Measurements from ENCODE around the gene HLA-B. TPM values are rescaled to one million over a fixed set of nuclear protein-coding genes. Genes with fewer than 3 reads are reported as not detected.

HLA-B gene
- total RNA-seq, 2 experiments from 2014 or later: 2,101 to 2,412 TPM

DNA sequence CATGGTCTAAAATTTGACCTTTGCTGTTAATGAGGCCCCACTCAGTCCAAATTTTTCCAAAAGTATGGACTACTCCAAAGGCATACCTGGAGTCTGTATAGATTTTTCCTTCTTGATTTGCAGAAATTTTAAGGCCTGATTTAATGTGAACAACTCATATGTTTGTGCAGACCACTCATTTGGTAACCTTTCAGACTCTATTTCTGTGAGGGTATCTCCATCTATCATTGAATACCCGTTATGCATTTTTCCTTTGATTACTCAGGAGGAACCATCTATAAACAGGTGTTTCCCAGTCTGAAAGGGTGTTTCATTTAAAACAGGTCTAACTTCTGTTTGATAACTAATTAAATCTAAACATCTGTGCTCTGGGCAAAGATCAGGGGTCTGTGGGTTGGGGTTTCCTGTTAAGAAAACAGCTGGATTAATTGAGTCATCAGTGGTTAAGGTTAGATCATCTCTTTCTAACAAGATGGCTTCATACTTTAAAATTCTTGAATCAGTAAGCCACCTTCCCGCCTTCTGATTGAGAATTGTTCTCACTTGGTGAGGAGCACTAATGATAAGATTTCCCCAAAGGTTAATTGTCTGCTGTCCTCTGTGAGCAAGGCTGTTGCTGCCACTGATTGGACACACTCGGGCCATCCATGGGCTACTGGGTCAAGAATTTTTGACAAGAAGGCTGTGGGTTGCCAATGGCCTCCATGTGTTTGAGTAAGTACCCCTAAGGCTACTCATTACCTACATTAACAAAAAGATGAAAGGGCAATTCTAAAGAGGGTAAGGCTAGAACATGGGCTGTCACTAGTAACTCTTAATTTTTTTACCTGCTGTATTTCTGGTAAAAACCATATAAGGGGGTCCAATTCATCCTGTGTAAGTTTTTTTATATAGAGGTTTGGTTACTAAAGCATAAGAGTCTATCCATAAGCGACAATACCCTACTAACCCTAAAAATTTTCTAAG lies 24.1 kb downstream of the HLA-B start:
- Mint-ChIP-seq H3K36me3 (ENCODE audit: low read depth) (peaks cover 2% of the 10 kb centered on the region), H3K27me3 (no peaks in the 10 kb centered on the region), H3K4me1 (peaks cover 19% of the 10 kb centered on the region), H3K9me3 (ENCODE audit: low read depth) (peaks cover 27% of the 10 kb centered on the region), H3K4me3 (peak overlapping the region; percentile 48), H3K27ac (peak overlapping the region; percentile 73)
- CTCF ChIA-PET: interaction anchor here (0.6 to 1.1 kb wide), 5 partner anchors 25 to 454 kb away, joined by 3 to 4 read pairs (median 3); no protein-coding TSS in a partner anchor
- DNase-seq: peak; percentile 64
- ATAC-seq: peak; percentile 91
- intact Hi-C loops (cut with DNase I, micrococcal nuclease): loop anchor here (1.0 to 2.0 kb wide), 5 partner anchors 24 to 136 kb away; partner anchors contain the start of genes HLA-B (in 2 of the 2) and HLA-C (in 1 of the 2)
- POLR2A ChIA-PET: interaction anchor here (0.7 kb wide), 1 partner anchor 15 kb away, joined by 5 read pairs; no protein-coding TSS in a partner anchor

DNA sequence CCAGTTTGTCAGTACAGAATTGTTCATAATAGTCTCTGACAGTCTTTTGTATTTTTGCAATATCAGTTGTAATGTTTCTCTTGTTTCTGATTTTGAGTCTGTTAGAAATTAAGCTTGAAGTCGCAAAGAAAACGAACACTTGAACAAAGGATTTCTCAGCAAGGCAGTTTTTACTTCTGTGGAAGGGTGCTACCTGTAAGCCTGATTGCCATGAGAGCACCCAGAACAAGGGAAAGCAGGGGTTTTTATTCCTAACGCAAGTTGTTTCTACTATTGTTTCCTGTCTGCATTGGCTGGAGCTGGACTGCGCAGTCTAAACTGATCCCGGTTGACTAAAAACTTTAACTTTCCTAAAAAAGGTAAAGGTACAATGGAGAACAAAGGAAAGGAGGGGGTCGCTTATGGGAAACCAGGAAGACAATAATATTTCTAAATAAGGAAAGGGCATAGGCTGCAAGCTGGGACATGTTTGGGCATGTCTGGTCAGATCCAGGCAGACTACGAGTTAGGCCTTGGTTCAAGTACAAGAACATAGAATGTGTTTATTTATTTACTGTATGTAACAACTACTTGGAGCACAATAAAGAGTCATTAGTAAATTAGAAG lies 28.5 kb downstream of the HLA-B start:
- CTCF ChIA-PET: interaction anchor here (0.7 to 1.3 kb wide), 2 partner anchors 13 to 34 kb away, joined by 4 read pairs; no protein-coding TSS in a partner anchor

DNA sequence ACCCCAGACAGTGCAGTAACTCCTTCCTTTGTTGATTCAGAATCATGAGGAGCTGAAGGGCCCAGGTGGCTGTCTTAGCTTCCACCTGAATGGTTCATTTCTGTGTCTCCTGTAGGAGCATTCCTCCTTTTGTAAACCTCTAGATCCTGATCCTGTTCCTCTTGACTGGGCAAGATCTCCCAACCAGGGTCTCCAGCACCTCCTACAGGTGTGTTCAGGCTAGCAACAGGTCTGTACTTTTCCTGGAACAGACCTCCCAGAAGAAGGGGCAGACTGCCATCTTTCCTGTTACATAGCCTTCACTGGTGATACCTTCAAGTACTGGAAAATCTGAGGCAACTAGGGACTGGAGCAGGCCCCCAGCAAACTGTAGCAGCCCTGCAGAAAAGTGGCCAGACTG lies 35.2 kb downstream of the HLA-B start:
- Mint-ChIP-seq H3K36me3 (ENCODE audit: low read depth) (no peaks in the 10 kb centered on the region), H3K27ac (no peak overlapping the region), H3K4me1 (no peaks in the 10 kb centered on the region), H3K4me3 (no peak overlapping the region), H3K9me3 (ENCODE audit: low read depth) (no peaks in the 10 kb centered on the region), H3K27me3 (peaks cover 28% of the 10 kb centered on the region)
- ChIA-PET POLR2A (no interaction called here), CTCF (interaction anchor here (0.9 kb wide), 1 partner anchor 45 kb away, joined by 3 read pairs; no protein-coding TSS in a partner anchor)
- peak; percentile 11 for DNase-seq
- no peak for ATAC-seq
- intact Hi-C loops (cut with DNase I, micrococcal nuclease): no loop called here

More for the DNA sequence above, 28.5 kb downstream of the HLA-B start:
- POLR2A ChIA-PET: no interaction called here
- DNase-seq (no peak), ATAC-seq (no peak)
- H3K36me3 Mint-ChIP-seq (ENCODE audit: low read depth): peaks cover 2% of the 10 kb centered on the region
- H3K4me3 Mint-ChIP-seq: no peak overlapping the region
- peaks cover 15% of the 10 kb centered on the region for H3K4me1 Mint-ChIP-seq
- H3K27ac Mint-ChIP-seq: no peak overlapping the region
- H3K9me3 Mint-ChIP-seq (ENCODE audit: low read depth): peaks cover 17% of the 10 kb centered on the region
- peaks cover 5% of the 10 kb centered on the region for H3K27me3 Mint-ChIP-seq
- intact Hi-C loops (cut with DNase I, micrococcal nuclease): no loop called here

DNA sequence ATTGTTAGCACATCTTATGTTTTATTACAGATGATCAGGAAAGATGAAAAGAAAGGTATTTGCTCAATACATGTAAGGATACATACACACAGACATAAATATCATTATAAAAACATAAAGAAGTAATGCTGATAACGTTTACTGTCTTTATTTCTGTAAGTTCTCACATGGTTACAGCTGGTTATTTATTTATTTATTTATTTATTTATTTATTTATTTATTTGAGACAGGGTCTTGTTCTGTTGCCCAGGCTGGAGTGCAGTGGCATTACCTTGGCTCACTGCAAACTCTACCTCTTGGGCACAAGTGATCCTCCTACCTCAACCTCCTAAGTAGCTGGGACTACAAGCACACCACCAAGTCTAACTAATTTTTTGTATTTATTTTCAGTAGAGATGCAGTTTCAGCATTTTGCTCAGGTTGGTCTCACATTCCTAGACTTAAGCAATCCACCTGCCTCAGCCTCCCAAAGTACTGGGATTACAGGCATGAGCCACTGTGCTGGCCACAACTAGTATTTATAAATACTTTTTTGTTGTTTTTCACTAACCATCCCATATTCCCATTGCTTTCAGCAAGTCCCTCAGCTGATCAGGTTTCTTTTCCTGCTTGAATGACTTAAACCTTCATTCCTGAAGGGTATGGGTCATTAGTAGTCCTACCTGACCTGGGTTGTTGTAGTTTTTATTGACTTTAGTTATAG lies 35.8 kb downstream of the HLA-B start:
- Mint-ChIP-seq H3K27ac (no peak overlapping the region), H3K4me3 (no peak overlapping the region), H3K4me1 (no peaks in the 10 kb centered on the region), H3K36me3 (ENCODE audit: low read depth) (no peaks in the 10 kb centered on the region), H3K27me3 (peaks cover 30% of the 10 kb centered on the region), H3K9me3 (ENCODE audit: low read depth) (no peaks in the 10 kb centered on the region)
- DNase-seq (no peak), ATAC-seq (no peak)
- ChIA-PET CTCF (interaction anchor here (1.5 kb wide), 1 partner anchor 52 kb away, joined by 6 read pairs; no protein-coding TSS in a partner anchor), POLR2A (no interaction called here)
- intact Hi-C loops (cut with DNase I, micrococcal nuclease): no loop called here

DNA sequence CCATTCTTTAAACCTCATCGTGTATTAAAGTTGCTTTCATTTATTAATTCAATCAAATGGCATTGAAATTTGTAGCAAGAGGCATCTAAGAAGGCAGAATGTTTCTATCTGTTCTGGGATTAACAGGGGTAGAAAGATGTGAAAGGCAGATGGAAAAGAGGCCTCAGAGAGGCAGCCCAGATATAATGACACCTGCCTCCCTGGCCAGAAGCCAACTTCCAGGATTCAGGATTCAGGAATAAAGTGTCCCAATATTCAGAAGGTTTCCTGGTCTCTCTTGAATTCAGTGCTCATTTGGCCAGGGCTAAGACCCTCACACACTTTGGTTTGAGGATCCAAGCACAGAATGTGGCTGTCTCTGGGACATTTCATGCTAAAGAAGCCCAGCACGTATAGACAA lies 39.9 kb downstream of the HLA-B start:
- H3K36me3 Mint-ChIP-seq (ENCODE audit: low read depth): no peaks in the 10 kb centered on the region
- DNase-seq (no peak), ATAC-seq (no peak)
- POLR2A ChIA-PET: no interaction called here
- no peak overlapping the region for H3K27ac Mint-ChIP-seq
- H3K27me3 Mint-ChIP-seq: peaks cover 19% of the 10 kb centered on the region
- no peaks in the 10 kb centered on the region for H3K4me1 Mint-ChIP-seq
- intact Hi-C loops (cut with DNase I, micrococcal nuclease): no loop called here
- no peaks in the 10 kb centered on the region for H3K9me3 Mint-ChIP-seq (ENCODE audit: low read depth)
- CTCF ChIA-PET: interaction anchor here (0.6 kb wide), 1 partner anchor 115 kb away, joined by 3 read pairs; no protein-coding TSS in a partner anchor
- H3K4me3 Mint-ChIP-seq: no peak overlapping the region

DNA sequence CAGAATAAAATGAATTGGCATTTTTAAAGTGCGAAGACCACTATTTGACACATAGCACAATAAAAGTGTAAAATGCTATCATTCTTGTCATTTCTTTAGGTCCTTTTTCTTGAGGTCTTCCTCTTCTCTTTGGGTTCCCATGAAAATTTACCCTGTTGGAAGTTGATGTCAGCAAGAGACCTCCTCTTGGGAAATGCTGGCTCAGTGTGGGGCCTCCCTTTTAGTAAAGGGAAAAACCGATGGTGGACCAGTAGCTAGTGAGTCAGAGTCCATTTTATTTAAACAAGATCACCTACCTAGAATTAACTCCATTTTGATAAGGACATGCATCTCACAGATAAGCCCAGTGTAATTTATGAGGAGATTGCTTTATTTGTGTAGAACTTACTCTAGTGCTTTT lies 47.3 kb downstream of the HLA-B start:
- CTCF ChIA-PET: interaction anchor here (0.9 kb wide), 2 partner anchors 113 to 190 kb away, joined by 3 read pairs; no protein-coding TSS in a partner anchor
- peak overlapping the region; percentile 20 for H3K4me3 Mint-ChIP-seq
- ATAC-seq (no peak), DNase-seq (no peak)
- POLR2A ChIA-PET: no interaction called here
- no peak overlapping the region for H3K27ac Mint-ChIP-seq
- H3K9me3 Mint-ChIP-seq (ENCODE audit: low read depth): no peaks in the 10 kb centered on the region
- H3K36me3 Mint-ChIP-seq (ENCODE audit: low read depth): no peaks in the 10 kb centered on the region
- H3K4me1 Mint-ChIP-seq: peaks cover 3% of the 10 kb centered on the region
- intact Hi-C loops (cut with DNase I, micrococcal nuclease): no loop called here
- H3K27me3 Mint-ChIP-seq: peaks cover 4% of the 10 kb centered on the region

DNA sequence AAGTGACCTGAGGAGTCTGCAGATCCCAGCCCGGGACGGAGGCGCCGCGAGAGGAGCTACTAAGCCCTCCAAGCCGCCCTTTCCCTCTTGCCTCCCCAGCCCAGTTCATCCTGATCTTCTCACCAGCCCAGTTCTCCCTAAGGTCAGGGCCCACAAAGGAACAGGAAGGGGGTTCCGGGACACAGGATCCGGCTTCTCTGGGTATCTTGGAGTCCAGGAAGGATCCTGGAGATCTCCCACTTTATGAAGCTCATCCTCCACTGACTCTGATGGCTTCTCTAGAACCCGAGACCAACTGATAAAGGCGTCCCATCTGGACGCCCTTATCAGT lies 48.2 kb downstream of the HLA-B start:
- H3K4me3 Mint-ChIP-seq: peak overlapping the region; percentile 70
- DNase-seq: no peak
- no peak overlapping the region for H3K27ac Mint-ChIP-seq
- ATAC-seq: no peak
- ChIA-PET POLR2A (interaction anchor here (0.5 kb wide), 1 partner anchor 24 kb away, joined by 4 read pairs; no protein-coding TSS in a partner anchor), CTCF (interaction anchor here (0.7 to 1.9 kb wide), 6 partner anchors 30 to 908 kb away, joined by 3 to 7 read pairs (median 3); partner anchors contain the start of gene ATP6V1G2)
- peaks cover 3% of the 10 kb centered on the region for H3K27me3 Mint-ChIP-seq
- H3K36me3 Mint-ChIP-seq (ENCODE audit: low read depth): no peaks in the 10 kb centered on the region
- intact Hi-C loops (cut with DNase I, micrococcal nuclease): no loop called here
- peaks cover 3% of the 10 kb centered on the region for H3K4me1 Mint-ChIP-seq
- H3K9me3 Mint-ChIP-seq (ENCODE audit: low read depth): no peaks in the 10 kb centered on the region

DNA sequence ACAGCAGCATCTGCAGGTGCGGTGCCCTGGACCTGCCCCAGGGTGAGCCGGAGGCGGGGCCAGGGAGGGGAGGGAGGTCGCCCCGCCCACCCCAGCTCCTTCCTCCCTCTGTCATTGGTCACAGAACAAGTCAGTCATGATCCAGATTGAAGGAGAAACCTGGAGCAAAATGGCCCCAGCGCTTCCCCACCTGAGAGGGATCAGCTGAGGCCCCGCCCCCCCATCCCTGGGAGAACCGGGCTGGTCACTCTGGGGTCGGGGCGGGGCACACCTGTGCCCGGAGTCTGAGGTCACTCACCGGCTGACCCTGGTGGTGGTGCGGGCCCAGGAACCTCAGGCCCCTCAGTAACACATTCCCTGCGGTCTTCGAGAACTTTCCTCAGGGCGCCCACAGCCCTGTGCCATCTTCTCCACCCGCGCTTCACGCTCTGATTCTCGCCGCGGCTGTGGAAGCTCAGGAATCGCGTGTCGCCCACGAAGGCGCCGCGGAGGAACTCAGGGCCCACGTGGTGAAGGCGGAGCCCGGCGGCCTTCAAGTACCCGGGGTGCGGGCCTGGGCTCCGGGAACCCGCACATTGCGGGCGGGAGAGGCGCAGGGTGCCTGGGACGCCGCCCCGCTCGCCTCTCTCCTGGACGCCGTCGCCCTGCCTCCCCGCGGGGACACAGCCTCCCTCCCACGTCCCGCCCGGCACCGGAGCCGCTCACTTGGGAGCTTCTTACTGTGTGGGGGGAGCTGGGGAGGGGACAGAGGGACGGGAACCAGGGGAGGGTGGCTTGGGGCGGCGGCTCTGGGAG lies 48.7 kb downstream of the HLA-B start:
- intact Hi-C loops (cut with DNase I, micrococcal nuclease): no loop called here
- ChIA-PET CTCF (interaction anchor here (0.5 to 1.9 kb wide), 10 partner anchors 11 to 909 kb away, joined by 3 to 7 read pairs (median 3); partner anchors contain the start of genes ATP6V1G2 and PSORS1C2), POLR2A (interaction anchor here (0.5 to 0.6 kb wide), 2 partner anchors 24 to 621 kb away, joined by 3 to 4 read pairs; no protein-coding TSS in a partner anchor)
- Mint-ChIP-seq H3K4me1 (peaks cover 3% of the 10 kb centered on the region), H3K4me3 (peak overlapping the region; percentile 70), H3K36me3 (ENCODE audit: low read depth) (no peaks in the 10 kb centered on the region), H3K27ac (peak overlapping the region; percentile 45), H3K9me3 (ENCODE audit: low read depth) (no peaks in the 10 kb centered on the region), H3K27me3 (peaks cover 8% of the 10 kb centered on the region)
- DNase-seq (peak; percentile 80), ATAC-seq (peak; percentile 90)

DNA sequence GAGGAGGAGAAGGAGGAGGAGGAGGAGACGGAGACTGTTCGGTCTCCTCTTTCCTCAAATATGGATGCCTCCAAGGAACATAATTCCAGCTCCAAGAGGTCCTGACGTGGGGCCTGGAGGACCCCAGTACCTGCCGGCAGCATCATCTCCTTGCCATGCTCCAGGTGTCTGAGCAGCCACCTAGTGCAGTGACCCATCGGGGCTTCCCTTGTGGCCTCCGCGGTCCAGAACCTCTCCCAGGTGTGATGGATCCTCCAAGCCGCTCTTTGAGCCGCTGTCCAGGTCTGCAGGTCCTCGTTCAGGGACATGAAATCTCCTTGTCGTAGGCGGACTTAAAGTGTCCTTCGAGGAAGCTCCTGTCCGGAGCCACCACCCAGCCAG lies 49.3 kb downstream of the HLA-B start:
- DNase-seq (no peak), ATAC-seq (no peak)
- intact Hi-C loops (cut with DNase I, micrococcal nuclease): no loop called here
- CTCF ChIA-PET: interaction anchor here (0.6 to 1.9 kb wide), 5 partner anchors 10 to 239 kb away, joined by 3 to 7 read pairs (median 3); partner anchors contain the start of genes ATP6V1G2 and PSORS1C2
- no peak overlapping the region for H3K27ac Mint-ChIP-seq
- POLR2A ChIA-PET: interaction anchor here (0.6 kb wide), 1 partner anchor 620 kb away, joined by 3 read pairs; no protein-coding TSS in a partner anchor
- no peak overlapping the region for H3K4me3 Mint-ChIP-seq
- no peaks in the 10 kb centered on the region for H3K36me3 Mint-ChIP-seq (ENCODE audit: low read depth)
- H3K4me1 Mint-ChIP-seq: peaks cover 3% of the 10 kb centered on the region
- no peaks in the 10 kb centered on the region for H3K9me3 Mint-ChIP-seq (ENCODE audit: low read depth)
- peaks cover 11% of the 10 kb centered on the region for H3K27me3 Mint-ChIP-seq

DNA sequence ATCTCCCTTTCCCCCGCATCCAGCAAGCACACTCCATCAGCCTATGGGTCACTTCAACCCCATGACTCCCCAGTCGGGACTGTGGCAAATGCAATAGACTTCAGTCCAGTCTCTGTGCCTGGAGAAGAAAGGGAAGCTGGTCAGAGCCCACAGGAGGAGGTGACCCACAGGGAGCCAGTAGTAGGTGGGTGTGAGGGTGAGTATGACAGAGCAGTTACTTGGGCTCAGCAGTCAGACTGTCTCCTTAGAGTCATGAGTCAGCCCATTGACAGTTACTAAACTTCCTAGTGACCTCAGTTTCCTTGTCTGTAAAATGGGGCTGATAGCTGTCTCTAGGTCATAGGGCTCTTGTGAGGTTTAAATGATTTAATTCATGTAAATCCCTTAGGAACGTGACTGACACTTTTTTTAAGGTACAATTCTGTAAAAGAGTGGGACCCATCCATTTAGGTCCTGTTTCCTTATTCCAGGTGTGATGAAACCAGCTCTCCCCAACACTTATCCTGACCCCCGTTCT lies 51.2 kb downstream of the HLA-B start:
- CTCF ChIA-PET: interaction anchor here (0.7 kb wide), 1 partner anchor 464 kb away, joined by 3 read pairs; no protein-coding TSS in a partner anchor
- Mint-ChIP-seq H3K9me3 (ENCODE audit: low read depth) (no peaks in the 10 kb centered on the region), H3K27ac (no peak overlapping the region), H3K36me3 (ENCODE audit: low read depth) (no peaks in the 10 kb centered on the region), H3K4me3 (no peak overlapping the region), H3K27me3 (peaks cover 14% of the 10 kb centered on the region), H3K4me1 (peaks cover 3% of the 10 kb centered on the region)
- intact Hi-C loops (cut with DNase I, micrococcal nuclease): no loop called here
- no peak for ATAC-seq
- DNase-seq: no peak
- POLR2A ChIA-PET: no interaction called here
